Measurements from ENCODE around the gene STAB2.

Gene STAB2

GRCh38 chr12:103698752-103699560 lies 111.9 kb downstream of the STAB2 start:
- no peak for DNase-seq

- no peak for DNase-seq
These were observed 118.0 kb downstream of the STAB2 start for GRCh38 chr12:103705098-103705497.

GRCh38 chr12:103705927-103706326 lies 118.9 kb downstream of the STAB2 start:
- DNase-seq = no peak

- no peak for DNase-seq
These were observed 120.4 kb downstream of the STAB2 start for GRCh38 chr12:103707446-103707845.

GRCh38 chr12:103710544-103710943 lies 123.5 kb downstream of the STAB2 start:
- DNase-seq = no peak

GRCh38 chr12:103712216-103712615 lies 125.1 kb downstream of the STAB2 start:
- DNase-seq = no peak

GRCh38 chr12:103715494-103715893 lies 128.4 kb downstream of the STAB2 start:
- DNase-seq = no peak

GRCh38 chr12:103716517-103717196 lies 129.6 kb downstream of the STAB2 start:
- DNase-seq = no peak

- no peak for DNase-seq
These were observed 138.3 kb downstream of the STAB2 start for GRCh38 chr12:103725398-103725797.

- no peak for DNase-seq
These were observed 140.6 kb downstream of the STAB2 start for GRCh38 chr12:103727638-103728037.

GRCh38 chr12:103728323-103728722 lies 141.2 kb downstream of the STAB2 start:
- DNase-seq = no peak

GRCh38 chr12:103729499-103729898 lies 142.4 kb downstream of the STAB2 start:
- no peak for DNase-seq

GRCh38 chr12:103731539-103731938 lies 144.5 kb downstream of the STAB2 start:
- no peak for DNase-seq

GRCh38 chr12:103734863-103735262 lies 147.8 kb downstream of the STAB2 start:
- no peak for DNase-seq

- DNase-seq = no peak
These were observed 148.2 kb downstream of the STAB2 start for GRCh38 chr12:103735291-103735690.

GRCh38 chr12:103736572-103736971 lies 149.5 kb downstream of the STAB2 start:
- DNase-seq = no peak

GRCh38 chr12:103737881-103738280 lies 150.8 kb downstream of the STAB2 start:
- DNase-seq = no peak

- peak; percentile 65 for DNase-seq
These were observed 155.4 kb downstream of the STAB2 start for GRCh38 chr12:103742349-103742932.

GRCh38 chr12:103743788-103744187 lies 156.7 kb downstream of the STAB2 start:
- no peak for DNase-seq

- DNase-seq = no peak
These were observed 158.9 kb downstream of the STAB2 start for GRCh38 chr12:103745962-103746361.

GRCh38 chr12:103748002-103748401 lies 160.9 kb downstream of the STAB2 start:
- no peak for DNase-seq

GRCh38 chr12:103748875-103749274 lies 161.8 kb downstream of the STAB2 start:
- no peak for DNase-seq

- no peak for DNase-seq
These were observed 164.1 kb downstream of the STAB2 start for GRCh38 chr12:103751171-103751570.

GRCh38 chr12:103751600-103751999 lies 164.5 kb downstream of the STAB2 start:
- DNase-seq = no peak
